Activated CD4-positive, alpha-beta T cell treated with anti-CD3 and anti-CD28 coated beads, Interleukin-2, amount 50 U/mL, for 1 hour (primary cell): ENCODE measurements around the gene ID4.
"Not testable (repeated sequence)": the region's sequence is repeated elsewhere in the genome, so short reads cannot be mapped to it uniquely, and the experiment has no call there.

Experiments used
- DNase-seq: peaks from one replicate; pipeline ENCODE4 v3.0.0-alpha.2; 2020

Gene ID4

DNA sequence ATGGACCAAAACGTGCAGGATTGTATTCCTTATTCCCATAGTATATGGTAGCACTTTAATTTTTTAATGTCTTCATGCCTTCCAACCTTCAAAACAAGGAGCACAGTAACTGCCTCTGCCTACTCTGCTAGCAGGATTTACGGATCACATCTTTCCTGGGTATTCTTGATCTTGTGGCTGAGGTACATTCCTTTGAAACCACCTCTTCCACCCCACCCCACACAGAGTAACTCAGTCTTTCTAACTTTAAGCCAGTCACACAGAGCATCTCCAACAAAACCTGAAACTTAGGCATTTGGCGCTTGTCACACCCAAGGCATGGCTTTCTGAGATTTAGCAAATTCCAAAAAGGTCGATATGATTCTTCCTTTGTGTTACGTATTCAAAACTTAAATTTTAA lies 2.3 kb upstream of the ID4 start:
- DNase-seq, result no peak

DNA sequence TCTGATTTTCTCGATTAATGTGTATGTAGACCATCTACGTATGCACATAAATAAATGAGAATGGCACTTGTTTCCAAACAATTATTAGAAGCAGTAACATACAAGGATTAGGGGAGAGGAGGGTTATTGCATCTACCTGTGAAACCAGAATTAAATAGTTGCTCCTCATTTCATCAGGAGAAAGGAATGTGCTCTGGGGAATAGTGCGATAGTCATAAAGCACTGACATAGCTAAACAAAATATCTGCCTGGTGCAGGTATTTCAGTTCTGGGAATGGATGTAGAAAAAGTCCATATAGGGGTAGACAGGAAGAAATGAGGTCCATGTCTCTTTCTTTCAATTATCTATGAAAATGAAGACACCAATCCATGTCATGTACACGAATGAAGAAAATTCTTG lies 1.6 kb upstream of the ID4 start:
- no peak for DNase-seq

GRCh38 chr6:19837511-19838441 lies 606 bp downstream of the ID4 start:
- DNase-seq, result no peak

- DNase-seq, result no peak
These were observed 1.5 kb downstream of the ID4 start for GRCh38 chr6:19838442-19839236.

- no peak for DNase-seq
These were observed 2.0 kb downstream of the ID4 start for GRCh38 chr6:19839237-19839546.

DNA sequence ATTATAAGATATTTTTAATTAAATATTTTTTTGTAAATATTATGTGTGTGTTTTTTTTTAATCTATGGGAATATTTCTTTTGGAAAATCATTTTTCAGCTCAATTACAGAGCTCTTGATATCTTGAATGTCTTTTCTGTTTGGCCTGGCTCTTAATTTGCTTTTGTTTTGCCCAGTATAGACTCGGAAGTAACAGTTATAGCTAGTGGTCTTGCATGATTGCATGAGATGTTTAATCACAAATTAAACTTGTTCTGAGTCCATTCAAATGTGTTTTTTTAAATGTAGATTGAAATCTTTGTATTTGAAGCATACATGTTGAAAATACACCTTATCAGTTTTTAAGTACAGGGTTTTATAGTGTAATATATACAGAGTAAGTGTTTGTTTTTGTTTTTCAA lies 2.6 kb downstream of the ID4 start:
- no peak for DNase-seq

- DNase-seq, result no peak
These were observed 4.0 kb downstream of the ID4 start for GRCh38 chr6:19841181-19841580.

GRCh38 chr6:19842030-19842615 lies 5.0 kb downstream of the ID4 start:
- DNase-seq, result no peak

DNA sequence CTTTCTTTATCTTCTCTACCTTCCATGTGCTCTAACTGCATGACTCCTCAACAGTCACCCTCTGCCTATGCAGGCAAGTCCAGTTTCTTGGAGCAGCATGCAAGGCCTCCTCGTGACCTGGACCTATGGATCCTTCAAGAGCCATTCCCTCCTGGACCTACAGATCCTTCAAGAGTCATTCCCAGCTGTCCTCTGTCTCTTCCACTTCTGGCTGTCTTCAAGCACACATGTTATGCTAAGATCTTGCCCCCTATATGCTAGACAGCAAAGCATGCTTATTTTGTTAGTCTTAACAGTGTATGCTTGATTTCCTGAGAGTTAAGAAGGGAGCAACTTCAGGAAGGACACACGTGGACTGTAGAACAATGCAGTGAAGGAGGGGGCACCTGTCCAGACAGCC lies 7.5 kb downstream of the ID4 start:
- no peak for DNase-seq

- no peak for DNase-seq
These were observed 8.3 kb downstream of the ID4 start for GRCh38 chr6:19845266-19846041.

- no peak for DNase-seq
These were observed 11.4 kb downstream of the ID4 start for GRCh38 chr6:19848465-19849029.

GRCh38 chr6:19849196-19849595 lies 12.0 kb downstream of the ID4 start:
- DNase-seq, result no peak

DNA sequence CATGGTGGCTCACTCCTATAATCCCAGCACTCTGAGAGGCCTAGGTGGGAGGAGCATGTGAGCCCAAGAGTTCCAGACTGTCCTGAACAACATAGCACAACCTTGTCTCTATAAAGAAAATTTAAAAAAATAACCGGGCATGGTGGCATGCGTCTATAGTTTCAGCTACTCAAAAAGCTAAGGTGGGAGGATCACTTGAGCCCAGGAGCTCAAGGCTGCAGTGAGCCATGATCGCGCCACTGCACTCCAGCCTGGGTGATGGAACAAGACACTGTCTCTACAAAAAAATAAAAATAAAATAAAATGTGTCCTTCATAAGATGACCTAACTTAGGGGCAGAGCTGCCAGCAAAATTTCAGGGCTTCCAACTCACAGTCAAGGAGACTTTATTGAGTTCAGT lies 12.6 kb downstream of the ID4 start:
- no peak for DNase-seq

GRCh38 chr6:19851241-19852089 lies 14.3 kb downstream of the ID4 start:
- no peak for DNase-seq

- DNase-seq, result no peak
These were observed 14.9 kb downstream of the ID4 start for GRCh38 chr6:19852090-19852457.

GRCh38 chr6:19852927-19853326 lies 15.8 kb downstream of the ID4 start:
- DNase-seq, result no peak

DNA sequence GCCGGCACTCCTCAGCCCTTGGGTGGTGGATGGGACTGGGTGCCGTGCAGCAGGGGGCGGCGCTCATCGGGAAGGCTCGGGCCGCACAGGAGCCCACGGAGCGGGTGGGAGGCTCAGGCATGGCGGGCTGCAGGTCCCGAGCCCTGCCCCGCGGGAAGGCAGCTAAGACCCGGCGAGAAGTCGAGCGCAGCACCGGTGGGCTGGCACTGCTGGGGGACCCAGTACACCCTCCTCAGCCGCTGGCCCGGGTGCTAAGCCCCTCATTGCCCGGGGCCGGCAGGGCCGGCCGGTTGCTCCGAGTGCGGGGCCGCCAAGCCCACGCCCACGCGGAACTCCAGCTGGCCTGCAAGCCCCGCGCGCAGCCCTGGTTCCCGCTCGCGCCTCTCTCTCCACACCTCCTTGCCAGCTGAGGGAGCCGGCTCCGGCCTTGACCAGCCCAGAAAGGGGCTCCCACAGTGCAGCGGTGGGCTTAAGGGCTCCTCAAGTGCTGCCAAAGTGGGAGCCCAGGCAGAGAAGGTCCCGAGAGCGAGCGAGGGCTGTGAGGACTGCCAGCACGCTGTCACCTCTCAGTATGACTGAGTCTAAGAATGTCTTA lies 17.3 kb downstream of the ID4 start:
- not testable (repeated sequence) for DNase-seq

DNA sequence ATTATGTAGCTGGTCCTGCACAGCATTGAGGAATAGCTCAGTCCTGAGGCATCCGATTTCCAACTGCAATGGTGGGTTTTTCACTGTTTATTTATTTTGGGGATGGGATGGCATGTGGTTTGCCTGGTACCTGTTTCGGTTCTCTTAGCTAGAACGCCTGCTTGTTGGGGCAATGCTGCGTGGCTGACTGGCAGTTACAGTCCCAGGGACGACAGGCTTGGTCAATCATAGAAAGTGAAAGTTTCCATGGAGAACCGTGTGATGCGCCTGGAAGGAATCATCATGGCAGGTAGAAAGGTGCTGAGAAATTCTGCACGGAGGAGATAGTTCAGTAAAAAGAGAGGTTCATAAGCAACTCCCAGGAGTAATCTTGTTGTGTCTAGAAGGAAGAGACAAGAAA lies 18.4 kb downstream of the ID4 start:
- DNase-seq, result no peak

- DNase-seq, result no peak
These were observed 20.0 kb downstream of the ID4 start for GRCh38 chr6:19857139-19857538.

GRCh38 chr6:19857703-19858102 lies 20.5 kb downstream of the ID4 start:
- DNase-seq, result no peak

- no peak for DNase-seq
These were observed 23.2 kb downstream of the ID4 start for GRCh38 chr6:19860235-19860877.
